ENCODE results near the gene VHLL. TPM values are rescaled to one million over a fixed set of nuclear protein-coding genes. Genes with fewer than 3 reads are reported as not detected.
A peak's percentile ranks its signal among the peaks of the same experiment; 100 is the strongest.
"Not testable (repeated sequence)": the region's sequence is repeated elsewhere in the genome, so short reads cannot be mapped to it uniquely, and the experiment has no call there.

VHLL gene
- total RNA-seq, 1 donor from 2014 or later, result not detected

DNA sequence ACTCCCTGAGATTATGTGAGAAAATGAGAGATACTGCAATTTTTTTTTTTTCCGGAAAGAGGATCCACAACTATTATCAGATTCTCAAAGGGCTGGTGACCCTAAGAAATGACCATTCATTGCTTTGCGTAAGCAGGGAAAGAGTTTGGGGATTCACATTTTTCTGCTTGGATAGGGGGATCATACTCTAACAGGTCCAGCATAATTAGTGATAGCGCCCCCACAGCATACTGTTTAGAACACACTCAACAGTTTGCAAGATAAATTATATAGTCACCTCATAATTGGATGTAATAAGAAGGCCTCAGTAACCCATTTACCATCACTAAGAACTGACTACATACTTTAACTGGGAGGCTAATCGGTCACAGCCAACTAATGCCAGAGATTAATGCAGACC lies 37.1 kb upstream of the VHLL start:
- Histone ChIP-seq H3K36me3 (peaks cover 0 to 47% of the 10 kb centered on the region in 2 donors), H3K27ac (no peak overlapping the region), H3K9me3 (no peaks in the 10 kb centered on the region), H3K27me3 (no peaks in the 10 kb centered on the region), H3K4me3 (peak overlapping the region in 1 of 2 donors; percentile 77), H3K4me1 (peaks cover 21% of the 10 kb centered on the region)
- TF ChIP-seq, protein P1, sequence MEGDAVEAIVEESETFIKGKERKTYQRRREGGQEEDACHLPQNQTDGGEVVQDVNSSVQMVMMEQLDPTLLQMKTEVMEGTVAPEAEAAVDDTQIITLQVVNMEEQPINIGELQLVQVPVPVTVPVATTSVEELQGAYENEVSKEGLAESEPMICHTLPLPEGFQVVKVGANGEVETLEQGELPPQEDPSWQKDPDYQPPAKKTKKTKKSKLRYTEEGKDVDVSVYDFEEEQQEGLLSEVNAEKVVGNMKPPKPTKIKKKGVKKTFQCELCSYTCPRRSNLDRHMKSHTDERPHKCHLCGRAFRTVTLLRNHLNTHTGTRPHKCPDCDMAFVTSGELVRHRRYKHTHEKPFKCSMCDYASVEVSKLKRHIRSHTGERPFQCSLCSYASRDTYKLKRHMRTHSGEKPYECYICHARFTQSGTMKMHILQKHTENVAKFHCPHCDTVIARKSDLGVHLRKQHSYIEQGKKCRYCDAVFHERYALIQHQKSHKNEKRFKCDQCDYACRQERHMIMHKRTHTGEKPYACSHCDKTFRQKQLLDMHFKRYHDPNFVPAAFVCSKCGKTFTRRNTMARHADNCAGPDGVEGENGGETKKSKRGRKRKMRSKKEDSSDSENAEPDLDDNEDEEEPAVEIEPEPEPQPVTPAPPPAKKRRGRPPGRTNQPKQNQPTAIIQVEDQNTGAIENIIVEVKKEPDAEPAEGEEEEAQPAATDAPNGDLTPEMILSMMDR (IDR thresholded peaks at IDR 0.05), result no peak
- TF ChIP-seq POLR2A (IDR thresholded peaks at IDR 0.05), result no peak
- TF ChIP-seq POLR2AphosphoS5 (IDR thresholded peaks at IDR 0.05; ENCODE audit: insufficient read depth in 1 of 2, low read depth in 1 of 2), result no peak
- DNase-seq (ENCODE audit: extremely low spot score in 2 of 2), result no peak
- intact Hi-C loops (cut with DNase I), result no loop called here

DNA sequence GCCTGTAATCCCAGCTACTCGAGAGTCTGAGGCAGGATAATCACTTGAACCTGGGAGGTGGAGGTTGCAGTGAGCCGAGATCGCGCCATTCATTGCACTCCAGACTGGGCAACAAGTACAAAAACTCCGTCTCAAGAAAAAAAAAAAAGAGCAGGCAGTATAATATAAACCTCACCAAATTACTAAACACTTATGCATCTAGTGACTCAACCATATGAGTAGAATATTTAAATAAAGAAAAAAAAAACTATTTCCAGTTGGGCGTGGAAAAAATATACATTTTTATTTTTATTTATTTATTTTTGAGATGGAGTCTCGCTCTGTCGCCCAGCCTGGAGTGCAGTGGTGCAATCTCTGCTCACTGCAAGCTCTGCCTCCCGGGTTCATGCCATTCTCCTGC lies 24.1 kb upstream of the VHLL start:
- DNase-seq (ENCODE audit: extremely low spot score in 2 of 2); H3K27me3 ChIP-seq; H3K4me3 ChIP-seq; H3K27ac ChIP-seq; H3K4me1 ChIP-seq; intact Hi-C loops (cut with DNase I); H3K9me3 ChIP-seq: not testable (repeated sequence)
- H3K36me3 ChIP-seq, result peaks cover 3 to 65% of the 10 kb centered on the region in 2 donors

DNA sequence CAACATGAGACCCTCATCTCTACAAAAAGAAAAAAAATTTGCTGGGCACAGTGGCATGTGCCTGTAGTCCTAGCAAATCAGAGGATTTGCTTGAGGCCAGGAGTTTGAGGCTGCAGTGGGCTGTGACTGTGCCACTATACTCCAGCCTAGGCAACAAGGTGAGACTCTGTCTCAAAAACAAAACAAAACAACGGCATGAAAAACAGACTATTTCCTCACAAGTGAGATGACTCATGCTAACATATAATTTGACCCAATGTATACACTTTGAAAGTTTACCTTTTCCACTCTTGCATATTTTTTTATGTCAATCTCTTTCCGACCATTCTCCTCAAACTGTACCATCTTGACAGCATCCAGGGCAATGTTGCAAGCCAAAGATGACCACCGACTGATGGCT lies 21.5 kb upstream of the VHLL start:
- Histone ChIP-seq H3K4me3 (no peak overlapping the region), H3K9me3 (no peaks in the 10 kb centered on the region), H3K36me3 (peaks cover 5 to 91% of the 10 kb centered on the region in 2 donors), H3K27ac (no peak overlapping the region), H3K27me3 (no peaks in the 10 kb centered on the region), H3K4me1 (no peaks in the 10 kb centered on the region)
- TF ChIP-seq, protein P1 (IDR thresholded peaks at IDR 0.05), result no peak
- TF ChIP-seq POLR2A (IDR thresholded peaks at IDR 0.05) (no peak), POLR2AphosphoS5 (IDR thresholded peaks at IDR 0.05; ENCODE audit: insufficient read depth in 1 of 2, low read depth in 1 of 2) (no peak)
- intact Hi-C loops (cut with DNase I), result no loop called here
- DNase-seq (ENCODE audit: extremely low spot score in 2 of 2), result no peak

DNA sequence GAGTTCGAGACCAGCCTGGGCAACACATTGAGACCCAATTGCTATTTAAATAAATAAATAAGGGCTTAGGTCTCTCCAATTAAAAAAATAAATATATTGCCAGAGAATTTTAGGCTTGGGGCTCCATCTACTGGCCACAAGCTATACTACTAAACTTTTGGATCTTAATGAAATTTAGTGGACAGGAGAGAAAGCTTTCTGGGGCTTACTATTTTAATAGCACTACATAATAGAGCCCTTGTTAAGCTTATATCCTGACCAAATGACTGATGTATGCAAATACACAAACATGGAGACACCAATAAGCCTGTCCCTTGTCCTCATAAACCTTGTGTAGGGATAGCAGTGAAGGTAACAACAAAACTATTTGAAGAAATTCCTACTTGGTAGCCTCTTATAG lies 20.6 kb upstream of the VHLL start:
- Histone ChIP-seq H3K4me3 (no peak overlapping the region), H3K9me3 (no peaks in the 10 kb centered on the region), H3K36me3 (peaks cover 5 to 96% of the 10 kb centered on the region in 2 donors), H3K27ac (no peak overlapping the region), H3K27me3 (no peaks in the 10 kb centered on the region), H3K4me1 (no peaks in the 10 kb centered on the region)
- no peak for DNase-seq (ENCODE audit: extremely low spot score in 2 of 2)
- TF ChIP-seq, protein P1 (IDR thresholded peaks at IDR 0.05), result peak in 1 of 3 experiments; percentile 22
- no peak for TF ChIP-seq POLR2A (IDR thresholded peaks at IDR 0.05)
- intact Hi-C loops (cut with DNase I), result no loop called here

DNA sequence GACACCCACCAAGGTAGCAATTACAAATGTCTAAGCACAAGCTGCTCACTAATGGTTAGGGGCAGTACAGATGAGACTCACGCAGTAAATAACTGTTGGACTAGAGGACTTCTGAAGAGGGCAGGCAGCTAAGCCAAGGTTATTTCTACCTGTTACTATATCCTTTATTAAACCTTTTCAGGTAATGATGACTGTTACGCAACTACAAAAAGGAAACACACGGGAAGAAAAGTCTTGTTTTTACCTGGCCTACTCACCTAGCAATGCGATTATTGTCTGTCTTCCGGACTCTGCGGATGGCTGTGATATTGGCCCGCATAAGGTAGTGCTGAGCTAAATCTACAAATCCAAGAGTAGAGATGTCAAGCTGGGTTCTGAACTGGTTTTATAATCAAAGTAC lies 17.8 kb upstream of the VHLL start:
- intact Hi-C loops (cut with DNase I), result no loop called here
- Histone ChIP-seq H3K4me1 (no peaks in the 10 kb centered on the region), H3K36me3 (peaks cover 5 to 99% of the 10 kb centered on the region in 2 donors), H3K27ac (no peak overlapping the region), H3K4me3 (no peak overlapping the region), H3K9me3 (no peaks in the 10 kb centered on the region), H3K27me3 (no peaks in the 10 kb centered on the region)
- TF ChIP-seq, protein P1 (IDR thresholded peaks at IDR 0.05), result no peak
- TF ChIP-seq POLR2A (IDR thresholded peaks at IDR 0.05), result no peak
- no peak for DNase-seq (ENCODE audit: extremely low spot score in 2 of 2)

DNA sequence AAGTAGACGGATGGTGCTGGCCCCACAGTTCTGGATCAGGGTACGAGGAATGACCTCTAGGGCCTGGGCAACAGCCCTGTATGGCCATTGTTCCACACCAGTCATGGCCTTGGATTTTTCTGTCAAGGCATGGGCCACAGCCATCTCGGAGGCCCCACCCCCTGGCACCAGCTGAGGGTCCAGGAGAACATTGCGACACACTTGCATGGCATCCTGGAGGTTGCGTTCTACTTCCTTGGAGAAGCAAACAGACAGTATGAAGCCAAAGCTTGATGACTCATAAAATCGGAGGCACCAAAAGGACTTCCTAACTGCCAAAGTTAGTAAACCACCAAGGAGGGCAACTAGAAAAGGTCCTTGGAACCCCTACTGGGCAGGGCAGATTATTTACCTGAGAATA lies 11.9 kb upstream of the VHLL start:
- Histone ChIP-seq H3K27ac (no peak overlapping the region), H3K36me3 (peaks cover 11 to 95% of the 10 kb centered on the region in 2 donors), H3K9me3 (no peaks in the 10 kb centered on the region), H3K4me3 (no peak overlapping the region), H3K4me1 (no peaks in the 10 kb centered on the region), H3K27me3 (no peaks in the 10 kb centered on the region)
- intact Hi-C loops (cut with DNase I), result no loop called here
- no peak for DNase-seq (ENCODE audit: extremely low spot score in 2 of 2)
- TF ChIP-seq POLR2AphosphoS5 (IDR thresholded peaks at IDR 0.05; ENCODE audit: insufficient read depth in 1 of 2, low read depth in 1 of 2) (no peak), POLR2A (IDR thresholded peaks at IDR 0.05) (no peak)
- TF ChIP-seq, protein P1 (IDR thresholded peaks at IDR 0.05), result no peak

Data from vagina (tissue), 2 donors.